ENCODE data around the gene TMEM132C. TPM values are rescaled to one million over a fixed set of nuclear protein-coding genes. Genes with fewer than 3 reads are reported as not detected.

The TMEM132C gene
- polyA plus RNA-seq, 1 of the 3 experiments (the other 2 are of a cell fraction): not detected

DNA sequence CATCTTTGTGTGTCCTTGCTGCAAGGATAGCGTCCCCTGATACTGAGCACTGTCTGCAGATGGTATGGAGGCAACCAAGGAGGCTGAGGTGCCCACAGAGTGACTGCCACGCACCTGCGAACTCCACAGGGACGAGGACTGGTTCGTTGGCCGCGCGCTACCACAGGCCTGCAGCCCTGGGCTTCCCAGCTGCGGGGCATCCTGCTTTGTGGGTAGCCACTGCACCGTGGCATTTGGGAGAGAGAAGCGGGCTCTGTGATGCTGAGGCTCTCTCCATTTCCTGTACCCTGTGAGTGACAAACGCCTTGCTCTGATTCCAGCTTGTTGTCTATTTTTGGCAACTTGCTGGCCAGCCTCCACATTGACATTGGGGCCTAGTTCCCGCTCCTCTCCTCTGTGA lies 480.5 kb downstream of the TMEM132C start:
- no peak overlapping the region for H3K4me2 ChIP-seq
- no CpG with 5 or more reads among the region's 13 CpGs for WGBS (ENCODE audit: low lambda C conversion rate)
- no peaks in the 10 kb centered on the region for H3F3A ChIP-seq (replicated peaks; ENCODE audit: insufficient read depth)
- no peak overlapping the region for H3K4me3 ChIP-seq (ENCODE audit: low read depth in 2 of 2, low read length in 1 of 2)
- ChIA-PET CTCF (no interaction called here), POLR2A (no interaction called here)
- no peak overlapping the region for H3K9ac ChIP-seq
- no peak for DNase-seq
- H2AFZ ChIP-seq (ENCODE audit: low read depth): no peak overlapping the region
- TF ChIP-seq RFX5 (IDR thresholded peaks at IDR 0.05; ENCODE audit: low read length): no peak
- no peak for TF ChIP-seq ELF1 (IDR thresholded peaks at IDR 0.05)
- no peak for TF ChIP-seq TEAD4 (IDR thresholded peaks at IDR 0.05; ENCODE audit: borderline replicate concordance, insufficient read depth)
- no peak for TF ChIP-seq PBX3 (IDR thresholded peaks at IDR 0.05)
- TF ChIP-seq JUND (IDR thresholded peaks at IDR 0.05): no peak
- no peak for TF ChIP-seq FOSL2 (IDR thresholded peaks at IDR 0.05; ENCODE audit: borderline replicate concordance, low read depth)
- no peak for TF ChIP-seq GATA2 (CRISPR knock-in tag; IDR thresholded peaks at IDR 0.05)
- TF ChIP-seq, protein P1, sequence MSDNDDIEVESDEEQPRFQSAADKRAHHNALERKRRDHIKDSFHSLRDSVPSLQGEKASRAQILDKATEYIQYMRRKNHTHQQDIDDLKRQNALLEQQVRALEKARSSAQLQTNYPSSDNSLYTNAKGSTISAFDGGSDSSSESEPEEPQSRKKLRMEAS (IDR thresholded peaks at IDR 0.05; ENCODE audit: low read depth): no peak
- no peaks in the 10 kb centered on the region for H3K9me3 ChIP-seq
- no peaks in the 10 kb centered on the region for H3K79me2 ChIP-seq (ENCODE audit: insufficient read depth)
- H4K20me1 ChIP-seq (ENCODE audit: insufficient read depth): no peaks in the 10 kb centered on the region
- H3K27ac ChIP-seq (ENCODE audit: low read depth in 2 of 2, low read length in 1 of 2): no peak overlapping the region
- no peaks in the 10 kb centered on the region for H3K9me2 ChIP-seq
- no peaks in the 10 kb centered on the region for H3K36me3 ChIP-seq (replicated peaks in 1 of 2; ENCODE audit: control insufficient read depth in 1 of 2, insufficient read depth in 2 of 2, low read length in 1 of 2)
- no peaks in the 10 kb centered on the region for H3K4me1 ChIP-seq (ENCODE audit: control insufficient read depth in 1 of 2, insufficient read depth in 2 of 2, low read depth in 1 of 2, low read length in 1 of 2)
- no peaks in the 10 kb centered on the region for H3K27me3 ChIP-seq (ENCODE audit: insufficient read depth)

GRCh38 chr12:128752386-128752785 lies 485.4 kb downstream of the TMEM132C start:
- H3K27me3 ChIP-seq (ENCODE audit: insufficient read depth): no peaks in the 10 kb centered on the region
- no peaks in the 10 kb centered on the region for H3K9me2 ChIP-seq
- H3K4me2 ChIP-seq: no peak overlapping the region
- H3K9me3 ChIP-seq: no peaks in the 10 kb centered on the region
- no peak for DNase-seq
- ChIA-PET CTCF (interaction anchor here (1.4 to 1.8 kb wide), 2 partner anchors 11 to 14 kb away, joined by 4 to 5 read pairs; no protein-coding TSS in a partner anchor), POLR2A (no interaction called here)
- H3K4me1 ChIP-seq (ENCODE audit: control insufficient read depth in 1 of 2, insufficient read depth in 2 of 2, low read depth in 1 of 2, low read length in 1 of 2): no peaks in the 10 kb centered on the region
- H4K20me1 ChIP-seq (ENCODE audit: insufficient read depth): no peaks in the 10 kb centered on the region
- no peaks in the 10 kb centered on the region for H3K36me3 ChIP-seq (replicated peaks in 1 of 2; ENCODE audit: control insufficient read depth in 1 of 2, insufficient read depth in 2 of 2, low read length in 1 of 2)
- WGBS (ENCODE audit: low lambda C conversion rate): 29% methylated on average over 5 of the region's 5 CpGs
- H2AFZ ChIP-seq (ENCODE audit: low read depth): no peak overlapping the region
- H3K9ac ChIP-seq: no peak overlapping the region
- H3K79me2 ChIP-seq (ENCODE audit: insufficient read depth): no peaks in the 10 kb centered on the region
- no peak overlapping the region for H3K27ac ChIP-seq (ENCODE audit: low read depth in 2 of 2, low read length in 1 of 2)
- no peak overlapping the region for H3K4me3 ChIP-seq (ENCODE audit: low read depth in 2 of 2, low read length in 1 of 2)
- no peaks in the 10 kb centered on the region for H3F3A ChIP-seq (replicated peaks; ENCODE audit: insufficient read depth)
- TF ChIP-seq MEF2A (IDR thresholded peaks at IDR 0.05; ENCODE audit: borderline replicate concordance, low read depth): no peak
- TF ChIP-seq EZH2phosphoT487 (IDR thresholded peaks at IDR 0.05; ENCODE audit: borderline replicate concordance, low read depth): no peak
- TF ChIP-seq REST (IDR thresholded peaks at IDR 0.05; ENCODE audit: low read depth, low read length): no peak
- TF ChIP-seq FOXJ3 (CRISPR knock-in tag; IDR thresholded peaks at IDR 0.05): no peak
- no peak for TF ChIP-seq MXI1 (IDR thresholded peaks at IDR 0.05; ENCODE audit: low read depth, low read length)
- TF ChIP-seq, protein P1 (IDR thresholded peaks at IDR 0.05; ENCODE audit: low read depth): no peak
- no peak for TF ChIP-seq NRF1 (IDR thresholded peaks at IDR 0.05; ENCODE audit: low read depth, low read length)
- TF ChIP-seq YY1 (IDR thresholded peaks at IDR 0.05; ENCODE audit: low read depth): no peak
- no peak for TF ChIP-seq TEAD4 (IDR thresholded peaks at IDR 0.05; ENCODE audit: borderline replicate concordance, insufficient read depth)
- no peak for TF ChIP-seq ZBTB33 (IDR thresholded peaks at IDR 0.05; ENCODE audit: borderline replicate concordance, low read depth)
- TF ChIP-seq EP300 (IDR thresholded peaks at IDR 0.05; ENCODE audit: borderline replicate concordance in 1 of 2, low read depth in 1 of 2, low read length in 1 of 2): no peak
- TF ChIP-seq CTCF (IDR thresholded peaks at IDR 0.05): no peak
- no peak for TF ChIP-seq SIN3A (IDR thresholded peaks at IDR 0.05; ENCODE audit: borderline replicate concordance, low read depth, low read length)
- no peak for TF ChIP-seq NFIC (IDR thresholded peaks at IDR 0.05; ENCODE audit: borderline replicate concordance)

All from SK-N-SH (cell line).